K562 (cell line): ENCODE measurements around the gene MRPS10. TPM values are rescaled to one million over a fixed set of nuclear protein-coding genes. Genes with fewer than 3 reads are reported as not detected.

Experiments
- BCOR ChIP-seq: fragments of 450-650 bp; IDR thresholded peaks from 2 replicates; pipeline ENCODE4 v1.6.1; 2016
- CBFA2T3 ChIP-seq: fragments of 450-650 bp; IDR thresholded peaks from 2 replicates; pipeline ENCODE4 v1.6.1; 2017
- CEBPG ChIP-seq, 3 experiments: fragments of 200-800 bp in 1 of 3; sonication (Bioruptor generic) in 1 of 3; sonication (generic) in 1 of 3; formaldehyde crosslinking in 1 of 3; IDR thresholded peaks in 2 of 3; conservative IDR thresholded peaks in 1 of 3; 2 replicates each; pipeline versions ENCODE4 v1.6.1 to v1.8.0; 2016 to 2022; ENCODE audit warnings: missing compliant biosample characterization in 2 of 3, missing genetic modification characterization in 2 of 3, mild to moderate bottlenecking in 1 of 3, missing genetic modification reagents in 1 of 3
- DIDO1 ChIP-seq: fragments of 450-650 bp; IDR thresholded peaks from 2 replicates; pipeline ENCODE4 v1.6.1; 2016; ENCODE audit warnings: low read depth, missing biosample characterization, missing genetic modification characterization
- FOXJ3 ChIP-seq: sonication (generic); formaldehyde crosslinking; IDR thresholded peaks from 2 replicates; pipeline ENCODE4 v1.4.0; 2020; ENCODE audit warnings: mild to moderate bottlenecking, missing genetic modification reagents
- HDAC3 ChIP-seq: fragments of 450-650 bp; IDR thresholded peaks from 2 replicates; pipeline ENCODE4 v1.6.1; 2018; ENCODE audit warnings: borderline replicate concordance, mild to moderate bottlenecking, moderate library complexity; ENCODE audit not compliant: partially characterized antibody
- HMG20A ChIP-seq: fragments of 450-650 bp; formaldehyde crosslinking; conservative IDR thresholded peaks from 2 replicates; pipeline ENCODE4 v1.4.0; 2020; ENCODE audit warnings: mild to moderate bottlenecking, mixed read lengths
- MLLT1 ChIP-seq, 2 experiments: fragments of 450-650 bp; IDR thresholded peaks; 2 replicates each; pipeline ENCODE4 v1.6.1; 2016
- NFATC3 ChIP-seq: fragments of 450-650 bp; IDR thresholded peaks from 2 replicates; pipeline ENCODE4 v1.6.1; 2017; ENCODE audit warnings: mild to moderate bottlenecking
- ZBTB5 ChIP-seq: fragments of 450-650 bp; IDR thresholded peaks from 2 replicates; pipeline ENCODE4 v1.6.1; 2017; ENCODE audit warnings: antibody characterized with exemption
- ZNF347 ChIP-seq: fragments of 450-650 bp; formaldehyde crosslinking; IDR thresholded peaks from 2 replicates; pipeline ENCODE4 v1.4.0; 2020; ENCODE audit warnings: low read depth, mild to moderate bottlenecking, moderate library complexity
- ZNF449 ChIP-seq: fragments of 250-450 bp; sonication (Bioruptor Pico); IDR thresholded peaks from 2 replicates; pipeline ENCODE4 v1.8.0; 2022; ENCODE audit warnings: moderate library complexity, mild to moderate bottlenecking, inconsistent platforms
- ZNF76 ChIP-seq: fragments of 250-450 bp; sonication (Bioruptor Pico); IDR thresholded peaks from 2 replicates; pipeline ENCODE4 v1.4.0; 2020; ENCODE audit warnings: mild to moderate bottlenecking, moderate library complexity, borderline replicate concordance
- polyA plus RNA-seq, 8 experiments: library from polyadenylated mRNA; depleted of rRNA in 4 of 8; stranded (reverse) in 5 of 8; unstranded in 3 of 8; fragments of >200 nt; fragmentation: Nextera tagmentation in 2 of 8; fragmentation: Illumina TruSeq in 1 of 8; extraction: Ambion mirVana in 2 of 8; extraction: Trizol in 1 of 8; gene quantifications; 2 replicates each; pipeline versions ENCODE4 v1.2.1 to v1.2.3, GENCODE V29; 2011 to 2014; ENCODE audit warnings: inconsistent platforms in 1 of 8, missing spikeins in 1 of 8
- total RNA-seq, 7 experiments: library from RNA; depleted of rRNA in 6 of 7; stranded (reverse); fragments of >200 nt in 6 of 7; fragmentation: Illumina TruSeq in 2 of 7; extraction: Trizol in 2 of 7; gene quantifications; 2 replicates each; pipeline versions ENCODE4 v1.2.1 to v1.2.3, GENCODE V29; 2011 to 2021; ENCODE audit warnings: low replicate concordance in 1 of 7

MRPS10 gene
- total and polyA plus RNA-seq, 9 of the 15 experiments (the other 6 are each of a cell fraction or from before 2014, with no cell fraction given), result 48.6 to 166 (median 93.7) TPM

GRCh38 chr6:42190554-42191183, 27.0 kb downstream of the MRPS10 start (continued):
- TF ChIP-seq ZNF449 (CRISPR knock-in tag) (no peak), ZBTB5 (peak; percentile 92), HDAC3 (no peak), ZNF347 (no peak), HMG20A (no peak), FOXJ3 (CRISPR knock-in tag) (no peak), MLLT1 (IDR thresholded peaks at IDR 0.05) (0 out of 4 replicates have a peak, but pooled peaks of 1 of the 2 experiments have one; percentile 38), NFATC3 (no peak), CBFA2T3 (0 out of 2 replicates have a peak, but pooled peaks have one; percentile 9), CEBPG (CRISPR knock-in tag; IDR thresholded peaks at IDR 0.05) (no peak), CEBPG (tag; conservative IDR thresholded peaks at IDR 0.05 in 1 of 2, IDR thresholded peaks at IDR 0.05 in 1 of 2) (no peak), BCOR (no peak), ZNF76 (CRISPR knock-in tag) (no peak), DIDO1 (no peak)
